Epithelial cell of esophagus (primary cell): ENCODE results near the gene AK9.
A peak's percentile ranks its signal among the peaks of the same experiment; 100 is the strongest.

ENCODE experiments used
- DNase-seq: peaks from one replicate; pipeline ENCODE4 v3.0.0; 2010; ENCODE audit warnings: low read depth
- H3K4me3 ChIP-seq: 2 replicates; pipeline ENCODE4 v1.5.1; 2011; ENCODE audit warnings: mild to moderate bottlenecking, low read length, control low read depth
- TF ChIP-seq, protein P1 (sequence below): IDR thresholded peaks from 2 replicates; pipeline ENCODE4 v1.5.1; 2011; ENCODE audit warnings: low read depth, mild to moderate bottlenecking, low read length, control low read depth, inconsistent platforms; ENCODE audit not compliant: insufficient read depth; ENCODE audit errors: missing control alignments

Gene AK9

DNA sequence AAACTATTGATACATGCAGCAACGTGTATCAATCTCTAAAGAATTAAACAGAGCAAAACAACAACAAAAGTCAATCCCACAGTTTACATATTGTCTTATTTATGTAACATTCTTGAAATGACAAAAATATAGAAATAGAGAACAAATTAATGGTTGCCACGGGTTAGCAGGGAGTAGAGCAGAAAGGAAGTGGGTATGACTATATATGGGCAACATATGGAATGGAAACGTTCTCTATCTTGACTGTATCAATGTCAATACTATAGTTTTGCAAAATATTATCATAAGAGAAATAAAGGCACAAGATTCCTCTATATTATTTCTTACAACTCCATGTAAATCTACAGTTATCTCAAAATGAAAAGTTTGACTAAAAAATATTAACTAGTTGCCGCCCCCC lies 12.8 kb downstream of the AK9 start:
- TF ChIP-seq, protein P1, sequence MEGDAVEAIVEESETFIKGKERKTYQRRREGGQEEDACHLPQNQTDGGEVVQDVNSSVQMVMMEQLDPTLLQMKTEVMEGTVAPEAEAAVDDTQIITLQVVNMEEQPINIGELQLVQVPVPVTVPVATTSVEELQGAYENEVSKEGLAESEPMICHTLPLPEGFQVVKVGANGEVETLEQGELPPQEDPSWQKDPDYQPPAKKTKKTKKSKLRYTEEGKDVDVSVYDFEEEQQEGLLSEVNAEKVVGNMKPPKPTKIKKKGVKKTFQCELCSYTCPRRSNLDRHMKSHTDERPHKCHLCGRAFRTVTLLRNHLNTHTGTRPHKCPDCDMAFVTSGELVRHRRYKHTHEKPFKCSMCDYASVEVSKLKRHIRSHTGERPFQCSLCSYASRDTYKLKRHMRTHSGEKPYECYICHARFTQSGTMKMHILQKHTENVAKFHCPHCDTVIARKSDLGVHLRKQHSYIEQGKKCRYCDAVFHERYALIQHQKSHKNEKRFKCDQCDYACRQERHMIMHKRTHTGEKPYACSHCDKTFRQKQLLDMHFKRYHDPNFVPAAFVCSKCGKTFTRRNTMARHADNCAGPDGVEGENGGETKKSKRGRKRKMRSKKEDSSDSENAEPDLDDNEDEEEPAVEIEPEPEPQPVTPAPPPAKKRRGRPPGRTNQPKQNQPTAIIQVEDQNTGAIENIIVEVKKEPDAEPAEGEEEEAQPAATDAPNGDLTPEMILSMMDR = no peak

DNA sequence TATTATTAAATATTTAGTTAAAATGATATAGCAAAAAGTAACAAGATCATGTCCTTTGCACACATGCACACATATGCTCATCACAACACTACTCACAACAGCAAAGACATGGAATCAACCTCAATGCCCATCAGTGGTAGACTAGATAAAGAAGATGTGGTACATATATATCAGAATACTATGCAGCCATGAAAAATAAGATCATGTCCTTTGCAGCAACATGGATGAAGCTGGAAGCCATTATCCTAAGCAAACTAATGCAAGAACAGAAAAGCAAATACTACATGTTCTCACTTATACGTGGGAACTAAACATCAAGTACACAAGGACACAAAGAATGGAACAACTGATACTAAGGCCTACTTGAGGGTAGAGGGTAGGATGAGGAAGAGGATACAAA lies 14.3 kb downstream of the AK9 start:
- DNase-seq = no peak
- H3K4me3 ChIP-seq = no peak overlapping the region
- TF ChIP-seq, protein P1 = no peak

More for the DNA sequence above, 12.8 kb downstream of the AK9 start:
- no peak for DNase-seq
- H3K4me3 ChIP-seq = no peak overlapping the region

DNA sequence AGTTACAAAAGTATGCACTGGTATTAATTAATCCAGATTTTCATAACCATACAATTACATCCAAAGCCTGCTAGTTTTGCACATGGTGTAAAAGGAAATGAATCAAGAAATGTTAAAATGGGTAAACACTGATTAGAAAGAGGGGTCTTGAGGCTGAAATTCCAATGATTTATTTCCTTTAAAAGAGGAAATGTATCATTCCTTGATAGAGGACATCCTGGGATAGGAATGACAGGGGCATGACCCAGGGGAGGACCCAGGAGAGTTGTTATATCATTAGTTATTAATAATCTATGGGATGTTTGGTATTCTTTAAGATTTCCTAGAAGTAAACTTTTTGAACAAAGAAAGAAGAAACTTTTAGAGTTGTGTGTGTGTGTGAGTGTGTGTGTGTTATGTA lies 18.2 kb downstream of the AK9 start:
- no peak for DNase-seq
- TF ChIP-seq, protein P1 = no peak
- no peak overlapping the region for H3K4me3 ChIP-seq

DNA sequence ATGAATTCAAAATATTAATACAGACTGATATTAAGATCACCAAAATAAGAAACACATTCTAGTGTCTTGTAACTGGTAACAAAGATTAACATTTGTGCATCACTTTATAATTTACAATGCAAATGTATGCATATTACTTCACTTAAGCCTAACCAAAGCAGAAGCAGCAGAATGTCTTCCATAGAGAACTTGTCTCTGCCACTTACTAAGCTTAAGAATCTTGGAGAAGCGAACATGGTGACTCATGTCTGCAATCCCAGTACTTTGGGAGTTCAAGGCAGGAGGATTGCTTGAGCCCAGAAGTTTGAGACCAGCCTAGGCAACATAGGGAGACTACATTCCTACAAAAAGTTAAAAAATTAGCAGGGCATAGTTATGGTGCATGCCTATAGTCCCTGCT lies 18.8 kb downstream of the AK9 start:
- H3K4me3 ChIP-seq = no peak overlapping the region
- TF ChIP-seq, protein P1 = no peak
- DNase-seq = no peak

DNA sequence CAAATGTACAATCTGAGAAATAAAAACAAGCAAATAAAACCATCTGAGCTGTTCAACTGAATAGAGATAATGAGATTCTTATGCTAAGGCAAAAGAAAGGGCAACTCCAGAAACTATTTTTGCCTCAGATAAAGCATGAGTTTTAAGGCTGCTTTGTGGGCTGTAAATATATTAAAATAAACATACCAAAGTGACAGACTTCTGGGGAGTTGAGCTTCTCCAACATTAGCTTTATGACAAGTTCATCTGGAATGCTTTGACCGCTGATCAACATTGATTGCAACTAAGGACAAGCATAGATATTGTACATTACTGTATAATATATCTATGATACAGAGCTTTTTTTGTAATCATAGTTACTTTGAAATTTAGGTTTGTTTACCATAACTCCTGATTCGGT lies 19.3 kb downstream of the AK9 start:
- DNase-seq = no peak
- H3K4me3 ChIP-seq = no peak overlapping the region
- TF ChIP-seq, protein P1 = no peak

DNA sequence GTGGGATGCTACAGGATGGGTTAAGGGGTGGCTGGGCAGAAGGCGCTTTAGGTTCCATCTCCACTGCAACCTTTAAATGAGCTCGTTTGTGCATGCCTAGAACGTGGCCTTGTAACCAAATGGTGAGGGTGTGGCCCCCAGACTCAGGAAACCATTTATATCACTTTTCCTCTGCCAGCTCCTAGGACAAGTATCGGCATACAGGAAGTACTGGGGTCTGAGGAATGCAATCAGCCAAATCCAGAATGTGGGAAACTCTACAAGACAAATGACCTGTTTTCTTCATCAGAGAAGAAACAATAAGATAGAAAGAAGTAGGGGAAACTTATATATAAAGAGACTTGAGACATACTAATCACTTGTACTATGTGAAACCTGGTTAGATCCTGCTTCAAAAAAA lies 21.2 kb downstream of the AK9 start:
- no peak overlapping the region for H3K4me3 ChIP-seq
- no peak for DNase-seq
- TF ChIP-seq, protein P1 = no peak

DNA sequence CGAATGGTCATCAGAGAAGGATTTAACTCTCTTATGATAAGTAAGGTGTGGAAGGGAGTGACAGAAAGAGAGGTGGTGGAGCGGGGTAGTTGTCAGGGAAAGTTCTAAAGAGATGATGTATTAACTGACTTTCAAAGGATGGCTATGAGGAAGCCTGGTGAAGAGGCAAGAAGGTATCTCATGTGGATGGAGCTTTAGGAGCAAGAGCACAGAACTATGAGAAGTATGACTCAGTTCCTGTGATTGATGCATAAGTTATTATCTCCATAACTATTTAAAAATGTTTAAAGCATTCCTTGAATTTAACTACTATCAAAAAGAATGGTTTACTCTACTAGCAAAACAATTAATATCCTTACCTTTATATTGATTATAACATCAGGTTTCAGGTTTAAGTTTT lies 28.8 kb downstream of the AK9 start:
- H3K4me3 ChIP-seq = no peak overlapping the region
- TF ChIP-seq, protein P1 = no peak
- DNase-seq = peak; percentile 14
